Measurements from ENCODE around the gene USF3. TPM values are rescaled to one million over a fixed set of nuclear protein-coding genes. Genes with fewer than 3 reads are reported as not detected.

USF3 gene
- total and polyA plus RNA-seq, 2 of the 13 experiments (the other 11 are each of a cell fraction or from before 2014, with no cell fraction given), result 6.3 to 15.2 TPM

GRCh38 chr3:113744941-113745755 is 48.7 kb upstream of the USF3 start (continued):
- TF ChIP-seq ZNF800 (CRISPR knock-in tag; IDR thresholded peaks at IDR 0.05) (0 out of 2 replicates have a peak, but pooled peaks have one; percentile 7), MEF2D (CRISPR knock-in tag; IDR thresholded peaks at IDR 0.05) (peak; percentile 16; the same call in 1 of the 2 replicates), TAF15 (IDR thresholded peaks at IDR 0.05; ENCODE audit: low read depth, low read length, poor library complexity, severe bottlenecking) (peak; percentile 16), ZNF234 (CRISPR knock-in tag; conservative IDR thresholded peaks at IDR 0.05) (no peak), HMGXB4 (CRISPR knock-in tag; IDR thresholded peaks at IDR 0.05; ENCODE audit: borderline replicate concordance in 1 of 2, low read depth in 1 of 2) (peak in 1 of 2 experiments; percentile 94; a peak in 2 of 4 replicates), HOXA3 (CRISPR knock-in tag; IDR thresholded peaks at IDR 0.05) (peak; percentile 37; the same call in 1 of the 2 replicates), ZNF644 (CRISPR knock-in tag; IDR thresholded peaks at IDR 0.05; ENCODE audit: low read depth) (no peak), ZSCAN12 (CRISPR knock-in tag; IDR thresholded peaks at IDR 0.05) (0 out of 2 replicates have a peak, but pooled peaks have one; percentile 12), NCOA5 (CRISPR knock-in tag; IDR thresholded peaks at IDR 0.05) (no peak), HDAC1 (CRISPR knock-in tag; IDR thresholded peaks at IDR 0.05) (no peak), CBFB (CRISPR knock-in tag; IDR thresholded peaks at IDR 0.05) (0 out of 2 replicates have a peak, but pooled peaks have one; percentile 41)
- TF ChIP-seq, protein P1, sequence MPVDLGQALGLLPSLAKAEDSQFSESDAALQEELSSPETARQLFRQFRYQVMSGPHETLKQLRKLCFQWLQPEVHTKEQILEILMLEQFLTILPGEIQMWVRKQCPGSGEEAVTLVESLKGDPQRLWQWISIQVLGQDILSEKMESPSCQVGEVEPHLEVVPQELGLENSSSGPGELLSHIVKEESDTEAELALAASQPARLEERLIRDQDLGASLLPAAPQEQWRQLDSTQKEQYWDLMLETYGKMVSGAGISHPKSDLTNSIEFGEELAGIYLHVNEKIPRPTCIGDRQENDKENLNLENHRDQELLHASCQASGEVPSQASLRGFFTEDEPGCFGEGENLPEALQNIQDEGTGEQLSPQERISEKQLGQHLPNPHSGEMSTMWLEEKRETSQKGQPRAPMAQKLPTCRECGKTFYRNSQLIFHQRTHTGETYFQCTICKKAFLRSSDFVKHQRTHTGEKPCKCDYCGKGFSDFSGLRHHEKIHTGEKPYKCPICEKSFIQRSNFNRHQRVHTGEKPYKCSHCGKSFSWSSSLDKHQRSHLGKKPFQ (CRISPR knock-in tag; IDR thresholded peaks at IDR 0.05; ENCODE audit: insufficient replicate concordance), result peak; percentile 46
- TF ChIP-seq, protein P2, sequence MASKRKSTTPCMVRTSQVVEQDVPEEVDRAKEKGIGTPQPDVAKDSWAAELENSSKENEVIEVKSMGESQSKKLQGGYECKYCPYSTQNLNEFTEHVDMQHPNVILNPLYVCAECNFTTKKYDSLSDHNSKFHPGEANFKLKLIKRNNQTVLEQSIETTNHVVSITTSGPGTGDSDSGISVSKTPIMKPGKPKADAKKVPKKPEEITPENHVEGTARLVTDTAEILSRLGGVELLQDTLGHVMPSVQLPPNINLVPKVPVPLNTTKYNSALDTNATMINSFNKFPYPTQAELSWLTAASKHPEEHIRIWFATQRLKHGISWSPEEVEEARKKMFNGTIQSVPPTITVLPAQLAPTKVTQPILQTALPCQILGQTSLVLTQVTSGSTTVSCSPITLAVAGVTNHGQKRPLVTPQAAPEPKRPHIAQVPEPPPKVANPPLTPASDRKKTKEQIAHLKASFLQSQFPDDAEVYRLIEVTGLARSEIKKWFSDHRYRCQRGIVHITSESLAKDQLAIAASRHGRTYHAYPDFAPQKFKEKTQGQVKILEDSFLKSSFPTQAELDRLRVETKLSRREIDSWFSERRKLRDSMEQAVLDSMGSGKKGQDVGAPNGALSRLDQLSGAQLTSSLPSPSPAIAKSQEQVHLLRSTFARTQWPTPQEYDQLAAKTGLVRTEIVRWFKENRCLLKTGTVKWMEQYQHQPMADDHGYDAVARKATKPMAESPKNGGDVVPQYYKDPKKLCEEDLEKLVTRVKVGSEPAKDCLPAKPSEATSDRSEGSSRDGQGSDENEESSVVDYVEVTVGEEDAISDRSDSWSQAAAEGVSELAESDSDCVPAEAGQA (IDR thresholded peaks at IDR 0.05; ENCODE audit: low read depth), result no peak
- TF ChIP-seq, protein P2 (CRISPR knock-in tag; IDR thresholded peaks at IDR 0.05; ENCODE audit: borderline replicate concordance), result 0 out of 2 replicates have a peak, but pooled peaks have one; percentile 14
- TF ChIP-seq, protein P3, sequence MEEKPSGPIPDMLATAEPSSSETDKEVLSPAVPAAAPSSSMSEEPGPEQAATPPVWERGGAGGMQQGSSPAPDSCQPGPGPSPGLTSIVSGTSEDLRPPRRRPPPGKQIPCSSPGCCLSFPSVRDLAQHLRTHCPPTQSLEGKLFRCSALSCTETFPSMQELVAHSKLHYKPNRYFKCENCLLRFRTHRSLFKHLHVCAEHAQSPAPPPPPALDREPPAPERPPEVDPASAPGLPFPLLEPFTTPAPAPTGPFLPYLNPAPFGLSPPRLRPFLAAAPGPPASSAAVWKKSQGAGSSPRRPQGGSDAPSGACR (CRISPR knock-in tag; IDR thresholded peaks at IDR 0.05), result 0 out of 2 replicates have a peak, but pooled peaks have one; percentile 2
